WTC11 (cell line): ENCODE results near the gene NOP14.

Source experiments
- ATF2 ChIP-seq: sonication (generic); formaldehyde crosslinking; IDR thresholded peaks from 2 replicates; pipeline ENCODE4 v1.8.1; 2022; ENCODE audit warnings: low read depth, missing genetic modification reagents, borderline replicate concordance
- CDX4 ChIP-seq: fragments of 250-450 bp; sonication (Bioruptor Pico); IDR thresholded peaks from 2 replicates; pipeline ENCODE4 v1.9.0; 2021; ENCODE audit warnings: moderate library complexity, mild to moderate bottlenecking, inconsistent platforms, borderline replicate concordance
- NR3C1 ChIP-seq: sonication (generic); formaldehyde crosslinking; conservative IDR thresholded peaks from 2 replicates; pipeline ENCODE4 v1.8.1; 2023; ENCODE audit warnings: low read depth, mild to moderate bottlenecking, missing genetic modification reagents
- OVOL2 ChIP-seq: fragments of 250-450 bp; sonication (Bioruptor Pico); IDR thresholded peaks from 2 replicates; pipeline ENCODE4 v1.9.0; 2021; ENCODE audit warnings: mild to moderate bottlenecking, borderline replicate concordance
- RELA ChIP-seq: sonication (generic); formaldehyde crosslinking; IDR thresholded peaks from 2 replicates; pipeline ENCODE4 v1.8.1; 2022; ENCODE audit warnings: missing genetic modification reagents, mild to moderate bottlenecking, borderline replicate concordance
- TEAD1 ChIP-seq: sonication (generic); formaldehyde crosslinking; IDR thresholded peaks from 2 replicates; pipeline ENCODE4 v1.8.0; 2022; ENCODE audit warnings: mild to moderate bottlenecking, missing genetic modification reagents
- TEAD4 ChIP-seq: sonication (generic); formaldehyde crosslinking; IDR thresholded peaks from 2 replicates; pipeline ENCODE4 v1.8.0; 2022; ENCODE audit warnings: mild to moderate bottlenecking, missing genetic modification reagents
- USF1 ChIP-seq: sonication (generic); formaldehyde crosslinking; IDR thresholded peaks from 2 replicates; pipeline ENCODE4 v1.8.0; 2022; ENCODE audit warnings: mild to moderate bottlenecking, missing genetic modification reagents
- USF2 ChIP-seq: sonication (generic); formaldehyde crosslinking; IDR thresholded peaks from 2 replicates; pipeline ENCODE4 v1.8.1; 2023; ENCODE audit warnings: mild to moderate bottlenecking, missing genetic modification reagents, moderate library complexity
- ZBTB43 ChIP-seq: sonication (generic); formaldehyde crosslinking; IDR thresholded peaks from 2 replicates; pipeline ENCODE4 v1.8.1; 2023; ENCODE audit warnings: mild to moderate bottlenecking, missing genetic modification reagents
- ZNF532 ChIP-seq: fragments of 250-450 bp; sonication (Bioruptor Pico); IDR thresholded peaks from 2 replicates; pipeline ENCODE4 v1.9.0; 2021; ENCODE audit warnings: mild to moderate bottlenecking, borderline replicate concordance
- TF ChIP-seq, protein P1 (sequence below): fragments of 200-600 bp; IDR thresholded peaks from 2 replicates; pipeline ENCODE4 v1.8.0; 2022; ENCODE audit warnings: antibody characterized with exemption

DNA sequence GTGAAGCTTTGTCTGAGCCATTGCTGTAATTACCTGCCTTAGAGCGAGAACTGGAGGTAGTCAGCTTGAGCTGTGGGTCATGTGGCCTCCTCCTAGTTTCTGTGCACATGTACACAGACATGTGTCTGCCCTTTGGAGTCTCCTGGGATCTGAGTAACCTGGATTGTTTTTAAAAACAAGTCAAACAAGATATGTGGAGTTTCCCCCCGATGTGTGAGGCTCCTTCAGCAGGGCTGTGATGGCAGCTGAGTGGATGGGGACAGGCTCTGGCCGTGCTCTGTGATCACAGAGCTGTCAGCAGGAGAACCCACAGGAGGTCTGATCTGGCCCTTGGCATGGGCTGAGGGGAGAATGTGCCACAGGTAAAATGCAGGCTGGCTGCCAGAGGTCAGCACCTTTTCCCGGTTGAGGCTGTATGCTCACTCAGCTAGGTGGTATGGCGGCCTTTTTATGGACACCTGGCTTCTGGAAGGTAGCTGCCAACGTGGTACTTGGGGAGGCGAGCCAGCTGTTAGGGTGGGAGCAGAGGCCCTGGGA is 38.4 kb downstream of the NOP14 start:
- TF ChIP-seq, protein P1, sequence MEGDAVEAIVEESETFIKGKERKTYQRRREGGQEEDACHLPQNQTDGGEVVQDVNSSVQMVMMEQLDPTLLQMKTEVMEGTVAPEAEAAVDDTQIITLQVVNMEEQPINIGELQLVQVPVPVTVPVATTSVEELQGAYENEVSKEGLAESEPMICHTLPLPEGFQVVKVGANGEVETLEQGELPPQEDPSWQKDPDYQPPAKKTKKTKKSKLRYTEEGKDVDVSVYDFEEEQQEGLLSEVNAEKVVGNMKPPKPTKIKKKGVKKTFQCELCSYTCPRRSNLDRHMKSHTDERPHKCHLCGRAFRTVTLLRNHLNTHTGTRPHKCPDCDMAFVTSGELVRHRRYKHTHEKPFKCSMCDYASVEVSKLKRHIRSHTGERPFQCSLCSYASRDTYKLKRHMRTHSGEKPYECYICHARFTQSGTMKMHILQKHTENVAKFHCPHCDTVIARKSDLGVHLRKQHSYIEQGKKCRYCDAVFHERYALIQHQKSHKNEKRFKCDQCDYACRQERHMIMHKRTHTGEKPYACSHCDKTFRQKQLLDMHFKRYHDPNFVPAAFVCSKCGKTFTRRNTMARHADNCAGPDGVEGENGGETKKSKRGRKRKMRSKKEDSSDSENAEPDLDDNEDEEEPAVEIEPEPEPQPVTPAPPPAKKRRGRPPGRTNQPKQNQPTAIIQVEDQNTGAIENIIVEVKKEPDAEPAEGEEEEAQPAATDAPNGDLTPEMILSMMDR: no peak
- no peak for TF ChIP-seq TEAD4
- TF ChIP-seq RELA (CRISPR knock-in tag): no peak
- TF ChIP-seq NR3C1 (CRISPR knock-in tag): no peak
- TF ChIP-seq USF2 (CRISPR knock-in tag): no peak
- TF ChIP-seq USF1 (CRISPR knock-in tag): no peak
- no peak for TF ChIP-seq OVOL2 (CRISPR knock-in tag)
- TF ChIP-seq ZBTB43 (CRISPR knock-in tag): no peak
- no peak for TF ChIP-seq CDX4 (CRISPR knock-in tag)
- TF ChIP-seq ATF2 (CRISPR knock-in tag): no peak
- TF ChIP-seq ZNF532 (CRISPR knock-in tag): no peak
- TF ChIP-seq TEAD1 (CRISPR knock-in tag): no peak
